Heart right ventricle (tissue), 16 donors: Measurements from ENCODE around the gene MEGF11. TPM values are rescaled to one million over a fixed set of nuclear protein-coding genes. Genes with fewer than 3 reads are reported as not detected.

ENCODE experiments used
- ATAC-seq, 8 donors: fragments of 200-7000 bp; cut with Tn5 transposase; one replicate each; pipeline ENCODE4 v1.9.1; 2020; ENCODE audit warnings: mild to moderate bottlenecking in 8 of 8, moderate library complexity in 8 of 8, moderate number of reproducible peaks in 1 of 8
- DNase-seq, 2 donors: peaks; one replicate each; pipeline ENCODE4 v3.0.0-alpha.2; 2020
- H3K27ac ChIP-seq, 10 donors: fragments of 200-600 bp; sonication (generic) in 2 of 10; one replicate each; pipeline versions ENCODE4 v1.5.0 to v1.8.0; 2020 to 2022; ENCODE audit warnings: mild to moderate bottlenecking in 3 of 10
- H3K27me3 ChIP-seq, 7 donors: fragments of 200-600 bp; one replicate each; pipeline ENCODE4 v1.8.0; 2021 to 2022; ENCODE audit warnings: mild to moderate bottlenecking in 2 of 7
- H3K36me3 ChIP-seq, 9 donors: fragments of 200-600 bp; sonication (generic) in 1 of 9; one replicate each; pipeline versions ENCODE4 v1.5.0 to v1.8.0; 2020 to 2022; ENCODE audit warnings: mild to moderate bottlenecking in 2 of 9
- H3K4me1 ChIP-seq, 9 donors: fragments of 200-600 bp; sonication (generic) in 1 of 9; one replicate each; pipeline versions ENCODE4 v1.5.0 to v1.8.0; 2020 to 2022; ENCODE audit warnings: mild to moderate bottlenecking in 4 of 9
- H3K4me3 ChIP-seq, 10 donors: fragments of 200-600 bp; sonication (generic) in 2 of 10; one replicate each; pipeline versions ENCODE4 v1.5.0 to v1.8.0; 2020 to 2022; ENCODE audit warnings: mild to moderate bottlenecking in 7 of 10, moderate library complexity in 2 of 10
- H3K9me3 ChIP-seq, 11 donors: fragments of 200-600 bp in 10 of 11; sonication (generic) in 2 of 11; one replicate each; pipeline versions ENCODE4 v1.5.0 to v1.8.0; 2013 to 2022; ENCODE audit warnings: mild to moderate bottlenecking in 2 of 11, control low read depth in 1 of 11, moderate library complexity in 1 of 11
- CTCF ChIP-seq, 9 donors: fragments of 200-600 bp; sonication (generic) in 2 of 9; IDR thresholded peaks; one replicate each; pipeline versions ENCODE4 v1.5.0 to v1.8.0; 2021 to 2022; ENCODE audit warnings: antibody characterized with exemption in 9 of 9, mild to moderate bottlenecking in 5 of 9, moderate library complexity in 1 of 9
- WGBS, 2 donors: extraction: QIAGEN DNeasy Blood & Tissue Kit; methylation state at CpG; one replicate each; pipeline ENCODE4 v1.1.7; 2013; ENCODE audit warnings: inconsistent platforms in 1 of 2; 5-methylcytosine and 5-hydroxymethylcytosine counted together
- intact Hi-C, 10 donors: fragments of 100-400 bp; cut with DNase I; formaldehyde crosslinking; loops; one replicate each; pipeline versions ENCODE4 v1.11.1 to v1.14.2; 2022
- polyA plus RNA-seq, 2 donors: library from polyadenylated mRNA; stranded (reverse); fragments of 200-250 nt; gene quantifications; one replicate each; pipeline ENCODE4 v1.2.3, GENCODE V29; 2013
- total RNA-seq, 10 donors: library from RNA; stranded (reverse); fragmentation: NEBNext Ultra II Directional in 3 of 10; extraction: Animal tissue kit (Norgen Biotek cat#: 25700) in 3 of 10; gene quantifications; one replicate each; pipeline versions ENCODE4 v1.2.1 to v1.2.4, GENCODE V29; 2021 to 2023
- donor health status: Arrhythmogenic right ventricular cardiomyopathy.
- donor health status: ischemic (EF 13 %, LVEDD 7.1; RV severe dilation, severe dysfunction).
- donor health status: healthy with polysubstance abuse.
- donor health status: DM: no; HTN: yes; CAD: no.
- donor health status: DM: no; HTN: no; CAD: no.
- donor health status: ischemic (EF 25% LVEDD 6.9; RV normal size, moderate dysfunction).
- donor health status: ischemic (EF 25% LVEDD 5.7; RV mildly dilated, moderate dysfunction).
- donor health status: healthy.
- donor health status: DM: yes; HTN: yes; CAD: no.
- donor health status: Ischemic cardiomyopathy.
- donor health status: ischemic (EF 35%, LVEDD 5.7; RV mildly dilated, moderate dysfunction).
- donor health status: nonischemic (EF 11% LVEDD 7.7; RV severe dilation, severe dysfunction).
- donor health status: DM: yes; HTN: yes; CAD: no.
- donor health status: PGD.
- donor health status: ischemic (EF 29% LVEDD 5.4; RV normal size, mild dysfunction).
- donor health status: nonischemic (EF 23%, LVEDD 6.1; RV moderate dilation, normal function).

Gene MEGF11
- total and polyA plus RNA-seq, 12 donors, result 0.03 TPM; not detected in 11

GRCh38 chr15:66232267-66232625 is 21.3 kb downstream of the MEGF11 start:
- ATAC-seq (no peak), DNase-seq (no peak)
- no peak for TF ChIP-seq CTCF (IDR thresholded peaks at IDR 0.05)
- Histone ChIP-seq H3K4me1 (no peaks in the 10 kb centered on the region), H3K9me3 (no peaks in the 10 kb centered on the region), H3K36me3 (no peaks in the 10 kb centered on the region), H3K4me3 (no peak overlapping the region), H3K27ac (no peak overlapping the region), H3K27me3 (peaks cover 0 to 50% (median 17%) of the 10 kb centered on the region in 7 donors)
- intact Hi-C loops, result no loop called here
- WGBS, 2 donors, result 78 to 88% methylated on average over 3 of the region's 3 CpGs

- intact Hi-C loops, result no loop called here
- Histone ChIP-seq H3K4me1 (no peaks in the 10 kb centered on the region), H3K9me3 (no peaks in the 10 kb centered on the region), H3K4me3 (no peak overlapping the region), H3K27ac (no peak overlapping the region), H3K27me3 (peaks cover 0 to 44% (median 17%) of the 10 kb centered on the region in 7 donors), H3K36me3 (no peaks in the 10 kb centered on the region)
- no peak for ATAC-seq
- WGBS, 2 donors, result 64 to 66% methylated on average over 8 of the region's 8 CpGs
- no peak for TF ChIP-seq CTCF (IDR thresholded peaks at IDR 0.05)
- no peak for DNase-seq
Measured at GRCh38 chr15:66231394-66232266, 21.9 kb downstream of the MEGF11 start.

- no peaks in the 10 kb centered on the region for H3K9me3 ChIP-seq
- ATAC-seq, result no peak
- no peaks in the 10 kb centered on the region for H3K4me1 ChIP-seq
- WGBS, 2 donors, result 61 to 74% methylated on average over 6 of the region's 6 CpGs
- intact Hi-C loops, result no loop called here
- no peak overlapping the region for H3K27ac ChIP-seq
- no peak for TF ChIP-seq CTCF (IDR thresholded peaks at IDR 0.05)
- no peaks in the 10 kb centered on the region for H3K36me3 ChIP-seq
- no peak overlapping the region for H3K4me3 ChIP-seq
- DNase-seq, result no peak
- H3K27me3 ChIP-seq, result peaks cover 0 to 27% (median 5%) of the 10 kb centered on the region in 7 donors
Measured at GRCh38 chr15:66229790-66230465, 23.6 kb downstream of the MEGF11 start.

GRCh38 chr15:66228807-66229735 is 24.5 kb downstream of the MEGF11 start:
- no peaks in the 10 kb centered on the region for H3K9me3 ChIP-seq
- 88 to 89% methylated on average over 13 of the region's 13 CpGs for WGBS, 2 donors
- H3K27ac ChIP-seq, result no peak overlapping the region
- H3K4me1 ChIP-seq, result no peaks in the 10 kb centered on the region
- H3K4me3 ChIP-seq, result no peak overlapping the region
- H3K36me3 ChIP-seq, result no peaks in the 10 kb centered on the region
- DNase-seq (no peak), ATAC-seq (no peak)
- intact Hi-C loops, result no loop called here
- peaks cover 0 to 22% (median 0%) of the 10 kb centered on the region in 7 donors for H3K27me3 ChIP-seq
- TF ChIP-seq CTCF (IDR thresholded peaks at IDR 0.05), result no peak
